Cardiac muscle cell (in vitro differentiated cells and primary cell): Measurements from ENCODE around the gene TCF3. TPM values are rescaled to one million over a fixed set of nuclear protein-coding genes. Genes with fewer than 3 reads are reported as not detected.

ENCODE experiments used
- DNase-seq, 2 donors: peaks; one replicate each; pipeline versions ENCODE4 v3.0.0 to v3.0.0-alpha.2; 2010 to 2017; ENCODE audit warnings: low read depth in 1 of 2, low spot score in 1 of 2
- H3K27ac ChIP-seq: fragments of 200-600 bp; sonication (generic); 2 replicates; pipeline ENCODE4 v1.5.1; 2016
- H3K27me3 ChIP-seq: fragments of 200-600 bp; sonication (generic); 2 replicates; pipeline ENCODE4 v1.6.0; 2016; ENCODE audit warnings: control low read depth
- H3K36me3 ChIP-seq: fragments of 200-600 bp; sonication (generic); 2 replicates; pipeline ENCODE4 v1.5.1; 2016; ENCODE audit warnings: control low read depth
- H3K4me1 ChIP-seq: fragments of 200-600 bp; sonication (generic); 2 replicates; pipeline ENCODE4 v1.8.1; 2017; ENCODE audit warnings: low read depth, mild to moderate bottlenecking, mixed run types
- H3K4me3 ChIP-seq: fragments of 200-600 bp; sonication (generic); 2 replicates; pipeline ENCODE4 v1.5.1; 2016; ENCODE audit warnings: mild to moderate bottlenecking
- H3K9me3 ChIP-seq: fragments of 200-600 bp; sonication (generic); 2 replicates; pipeline ENCODE4 v1.5.1; 2017; ENCODE audit warnings: low read depth, mild to moderate bottlenecking, control low read depth
- polyA plus RNA-seq: library from polyadenylated mRNA; unstranded; fragments of >200 nt; fragmentation: Nextera tagmentation; extraction: Ambion mirVana; gene quantifications from 2 replicates; pipeline ENCODE4 v1.2.1, GENCODE V29; 2016
- total RNA-seq: library from RNA; depleted of rRNA; stranded (reverse); fragments of >200 nt; gene quantifications from 2 replicates; pipeline ENCODE4 v1.2.3, GENCODE V29; 2016
- TF ChIP-seq, protein P1 (sequence below): IDR thresholded peaks from 2 replicates; pipeline ENCODE4 v1.5.1; 2012; ENCODE audit warnings: low read depth, mild to moderate bottlenecking, low read length

Gene TCF3
- total and polyA plus RNA-seq, 2 experiments from 2014 or later, result 110 to 281 TPM

DNA sequence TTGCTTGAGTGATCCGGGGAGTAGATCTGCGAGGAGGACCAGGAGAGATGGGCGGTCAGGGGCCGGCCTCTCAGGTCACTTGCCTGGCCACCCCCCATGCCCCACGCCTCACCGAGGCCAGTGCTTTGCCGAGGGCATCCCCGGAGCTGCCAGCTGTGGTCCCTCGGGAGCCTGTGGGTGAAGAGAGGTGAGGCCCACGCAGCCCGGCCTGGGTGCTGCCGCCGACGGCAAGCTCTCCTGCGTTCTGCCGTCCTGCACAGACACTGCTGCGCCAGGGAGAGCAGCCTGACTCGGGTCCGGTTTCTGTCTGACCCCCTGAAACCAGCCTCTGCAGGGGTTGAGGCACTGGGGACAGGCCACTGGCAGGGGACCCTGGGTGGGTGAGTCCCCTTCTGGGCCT lies 31.4 kb downstream of the TCF3 start:
- Histone ChIP-seq H3K27me3 (no peaks in the 10 kb centered on the region), H3K9me3 (no peaks in the 10 kb centered on the region), H3K4me3 (no peak overlapping the region), H3K36me3 (peaks cover 11% of the 10 kb centered on the region), H3K27ac (no peak overlapping the region), H3K4me1 (no peaks in the 10 kb centered on the region)
- TF ChIP-seq, protein P1, sequence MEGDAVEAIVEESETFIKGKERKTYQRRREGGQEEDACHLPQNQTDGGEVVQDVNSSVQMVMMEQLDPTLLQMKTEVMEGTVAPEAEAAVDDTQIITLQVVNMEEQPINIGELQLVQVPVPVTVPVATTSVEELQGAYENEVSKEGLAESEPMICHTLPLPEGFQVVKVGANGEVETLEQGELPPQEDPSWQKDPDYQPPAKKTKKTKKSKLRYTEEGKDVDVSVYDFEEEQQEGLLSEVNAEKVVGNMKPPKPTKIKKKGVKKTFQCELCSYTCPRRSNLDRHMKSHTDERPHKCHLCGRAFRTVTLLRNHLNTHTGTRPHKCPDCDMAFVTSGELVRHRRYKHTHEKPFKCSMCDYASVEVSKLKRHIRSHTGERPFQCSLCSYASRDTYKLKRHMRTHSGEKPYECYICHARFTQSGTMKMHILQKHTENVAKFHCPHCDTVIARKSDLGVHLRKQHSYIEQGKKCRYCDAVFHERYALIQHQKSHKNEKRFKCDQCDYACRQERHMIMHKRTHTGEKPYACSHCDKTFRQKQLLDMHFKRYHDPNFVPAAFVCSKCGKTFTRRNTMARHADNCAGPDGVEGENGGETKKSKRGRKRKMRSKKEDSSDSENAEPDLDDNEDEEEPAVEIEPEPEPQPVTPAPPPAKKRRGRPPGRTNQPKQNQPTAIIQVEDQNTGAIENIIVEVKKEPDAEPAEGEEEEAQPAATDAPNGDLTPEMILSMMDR, result no peak
- DNase-seq, result no peak

DNA sequence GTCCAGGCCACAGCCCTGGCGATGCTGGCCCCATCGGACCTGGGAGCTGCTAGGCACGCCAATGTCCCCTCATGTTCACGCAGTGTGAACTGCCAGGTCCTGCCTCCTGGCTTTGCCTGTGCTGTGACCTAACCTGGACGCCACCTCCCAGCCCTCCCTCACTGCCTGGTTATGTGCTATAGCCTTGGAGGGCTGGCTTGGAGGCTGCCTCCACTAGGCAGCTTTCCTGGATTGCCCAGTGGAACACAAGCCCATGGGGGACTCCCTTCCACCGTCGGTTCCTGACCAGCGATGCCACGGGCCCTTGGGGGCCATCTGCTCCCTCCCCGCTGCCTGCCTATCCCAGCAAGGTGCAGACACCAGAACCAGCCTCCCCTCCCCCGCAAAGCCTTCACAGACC lies 31.9 kb downstream of the TCF3 start:
- DNase-seq, result no peak
- no peak overlapping the region for H3K4me3 ChIP-seq
- no peak overlapping the region for H3K27ac ChIP-seq
- TF ChIP-seq, protein P1, result no peak
- H3K36me3 ChIP-seq, result peaks cover 16% of the 10 kb centered on the region
- H3K9me3 ChIP-seq, result no peaks in the 10 kb centered on the region
- no peaks in the 10 kb centered on the region for H3K27me3 ChIP-seq
- no peaks in the 10 kb centered on the region for H3K4me1 ChIP-seq

DNA sequence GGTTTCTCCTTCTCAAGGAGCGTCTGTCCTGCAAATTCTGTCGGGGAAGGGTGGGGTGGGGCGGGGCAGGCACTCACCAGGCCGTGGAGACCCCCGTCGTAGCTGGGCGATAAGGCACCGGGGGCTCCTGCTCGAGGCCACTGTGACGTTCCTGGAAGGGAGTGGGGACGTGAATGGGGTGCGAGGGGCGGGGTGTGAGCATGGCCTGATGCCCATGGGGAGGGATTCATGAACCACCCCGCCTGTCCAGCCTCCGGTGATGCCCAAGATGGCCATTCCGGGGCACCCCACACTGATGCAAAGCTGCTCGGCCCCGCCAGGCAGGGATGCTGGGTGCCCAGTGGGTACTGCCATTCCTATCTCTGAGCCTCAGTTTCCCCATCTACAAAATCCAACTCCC lies 32.7 kb downstream of the TCF3 start:
- no peaks in the 10 kb centered on the region for H3K4me1 ChIP-seq
- DNase-seq, result no peak
- H3K4me3 ChIP-seq, result no peak overlapping the region
- TF ChIP-seq, protein P1, result no peak
- no peaks in the 10 kb centered on the region for H3K27me3 ChIP-seq
- peaks cover 24% of the 10 kb centered on the region for H3K36me3 ChIP-seq
- H3K9me3 ChIP-seq, result no peaks in the 10 kb centered on the region
- H3K27ac ChIP-seq, result no peak overlapping the region

DNA sequence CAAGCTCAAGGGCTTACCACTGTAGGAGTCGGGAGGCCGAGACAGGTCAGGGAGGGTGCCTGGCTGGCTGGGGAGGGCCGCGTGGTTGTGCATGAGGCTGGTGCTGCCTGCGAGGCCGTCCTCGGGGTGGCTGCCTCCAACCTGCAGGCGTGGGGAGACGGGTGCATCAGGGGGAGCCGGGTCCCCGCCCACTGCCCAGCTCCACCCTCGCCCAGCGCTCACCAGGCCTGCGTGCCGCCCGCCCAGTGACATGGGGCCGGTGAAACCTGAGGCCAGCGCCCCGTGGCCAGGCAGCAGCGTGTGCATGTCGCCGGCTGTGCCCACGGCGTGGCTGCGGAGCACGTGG lies 33.3 kb downstream of the TCF3 start:
- H3K4me3 ChIP-seq, result no peak overlapping the region
- H3K27ac ChIP-seq, result no peak overlapping the region
- TF ChIP-seq, protein P1, result no peak
- H3K36me3 ChIP-seq, result peaks cover 30% of the 10 kb centered on the region
- DNase-seq, result no peak
- H3K4me1 ChIP-seq, result no peaks in the 10 kb centered on the region
- no peaks in the 10 kb centered on the region for H3K27me3 ChIP-seq
- no peaks in the 10 kb centered on the region for H3K9me3 ChIP-seq

DNA sequence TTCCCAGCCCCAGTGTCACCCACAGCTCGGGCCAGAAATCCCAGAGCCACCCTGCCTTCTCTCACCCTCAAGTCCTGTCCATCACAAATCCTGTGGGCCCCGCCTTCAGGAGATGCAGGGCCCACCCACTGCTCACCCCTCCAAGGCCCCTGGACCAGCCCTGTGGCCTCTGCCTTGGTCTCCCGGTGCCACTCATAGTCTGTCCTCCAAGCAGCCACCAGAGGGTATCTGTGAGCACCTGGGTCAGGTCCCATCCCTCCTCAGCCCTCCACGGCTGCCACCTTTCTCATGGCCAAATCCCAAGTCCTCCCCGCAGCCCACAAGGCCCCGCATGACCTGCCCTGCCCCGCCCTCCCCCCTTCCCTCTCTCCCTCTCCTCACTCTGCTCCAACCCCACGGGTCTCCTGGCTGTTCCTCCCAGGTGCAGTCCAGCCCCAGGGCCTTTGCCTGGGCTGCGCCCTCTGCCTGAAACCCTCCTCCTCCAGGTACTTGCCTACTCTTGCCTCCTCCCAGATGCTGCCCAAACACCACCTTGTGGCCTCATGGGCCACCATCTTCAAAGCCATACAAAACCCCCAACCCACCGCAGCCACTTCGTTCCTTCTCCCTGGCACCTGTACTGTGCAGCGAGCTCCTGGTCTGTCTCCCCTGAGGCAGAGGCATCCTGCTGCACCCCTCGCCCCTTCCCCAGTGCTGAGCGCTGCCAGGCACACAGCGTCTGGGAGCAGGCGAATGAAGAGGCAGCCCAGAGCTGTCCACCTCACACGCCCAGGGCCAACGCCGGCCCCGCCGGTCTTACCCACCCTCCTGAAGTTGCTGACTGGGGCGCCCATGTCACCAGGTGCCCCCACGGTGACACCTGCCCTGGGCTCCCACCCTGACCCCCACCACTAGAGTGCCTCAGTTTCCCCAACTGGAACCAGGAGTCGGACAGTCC lies 34.0 kb downstream of the TCF3 start:
- H3K4me3 ChIP-seq, result no peak overlapping the region
- H3K27me3 ChIP-seq, result no peaks in the 10 kb centered on the region
- TF ChIP-seq, protein P1, result peak; percentile 30
- peaks cover 29% of the 10 kb centered on the region for H3K36me3 ChIP-seq
- no peaks in the 10 kb centered on the region for H3K9me3 ChIP-seq
- peak; percentile 20 to 26 for DNase-seq
- no peaks in the 10 kb centered on the region for H3K4me1 ChIP-seq
- peak overlapping the region; percentile 50 for H3K27ac ChIP-seq
